ENCODE data around the gene BLOC1S3. TPM values are rescaled to one million over a fixed set of nuclear protein-coding genes. Genes with fewer than 3 reads are reported as not detected.
A peak's percentile ranks its signal among the peaks of the same experiment; 100 is the strongest.

The BLOC1S3 gene
- total and polyA plus RNA-seq, 4 experiments from 2014 or later = 5.3 to 29.9 (median 20.9) TPM

GRCh38 chr19:45146741-45147205, 31.8 kb upstream of the BLOC1S3 start:
- no peak overlapping the region for H3K4me3 ChIP-seq (ENCODE audit: low read length in 2 of 2)
- H3K4me3 Mint-ChIP-seq = peak overlapping the region in 1 of 8 donors; percentile 41
- H3K27me3 ChIP-seq (ENCODE audit: insufficient read depth, low read length) = no peaks in the 10 kb centered on the region
- H3K9me3 Mint-ChIP-seq = no peaks in the 10 kb centered on the region
- H3K9me3 ChIP-seq (ENCODE audit: control insufficient read depth in 1 of 2, low read length in 2 of 2) = no peaks in the 10 kb centered on the region
- ChIA-PET POLR2A (ENCODE audit: partially characterized antibody) (no interaction called here), CTCF (ENCODE audit: partially characterized antibody) (interaction anchor here (1.2 kb wide), 1 partner anchor 21 kb away, joined by 7 read pairs; no protein-coding TSS in a partner anchor)
- H3K4me1 ChIP-seq (ENCODE audit: insufficient read depth, low read length) = peaks cover 1% of the 10 kb centered on the region
- intact Hi-C loops (cut with micrococcal nuclease) = no loop called here
- no peak overlapping the region for H3K27ac Mint-ChIP-seq
- peaks cover 7 to 8% of the 10 kb centered on the region in 2 donors for H3K36me3 Mint-ChIP-seq
- H3K36me3 ChIP-seq (ENCODE audit: insufficient read depth, low read length) = peaks cover 12% of the 10 kb centered on the region
- DNase-seq = peak in 1 of 5 donors; percentile 5
- peaks cover 4 to 19% (median 7%) of the 10 kb centered on the region in 4 donors for H3K4me1 Mint-ChIP-seq
- no peaks in the 10 kb centered on the region for H3K27me3 Mint-ChIP-seq
- no peak overlapping the region for H3K27ac ChIP-seq (ENCODE audit: low read depth, low read length)

- Mint-ChIP-seq H3K27ac (no peak overlapping the region), H3K4me1 (peaks cover 9 to 26% (median 13%) of the 10 kb centered on the region in 4 donors), H3K9me3 (no peaks in the 10 kb centered on the region), H3K4me3 (no peak overlapping the region), H3K36me3 (peaks cover under 1 to 2% of the 10 kb centered on the region in 2 donors), H3K27me3 (peaks cover 0 to 4% of the 10 kb centered on the region in 2 donors)
- Histone ChIP-seq H3K4me3 (ENCODE audit: low read length in 2 of 2) (no peak overlapping the region), H3K27ac (ENCODE audit: low read depth, low read length) (no peak overlapping the region), H3K36me3 (ENCODE audit: insufficient read depth, low read length) (peaks cover under 1% of the 10 kb centered on the region), H3K4me1 (ENCODE audit: insufficient read depth, low read length) (peaks cover 14% of the 10 kb centered on the region), H3K9me3 (ENCODE audit: control insufficient read depth in 1 of 2, low read length in 2 of 2) (no peaks in the 10 kb centered on the region), H3K27me3 (ENCODE audit: insufficient read depth, low read length) (no peaks in the 10 kb centered on the region)
- intact Hi-C loops (cut with micrococcal nuclease) = no loop called here
- DNase-seq = peak in 1 of 5 donors; percentile 15
- ChIA-PET CTCF (ENCODE audit: partially characterized antibody) (no interaction called here), POLR2A (ENCODE audit: partially characterized antibody) (no interaction called here)
Observed at GRCh38 chr19:45147835-45148676, 30.5 kb upstream of the BLOC1S3 start.

- Histone ChIP-seq H3K9me3 (ENCODE audit: control insufficient read depth in 1 of 2, low read length in 2 of 2) (no peaks in the 10 kb centered on the region), H3K27ac (ENCODE audit: low read depth, low read length) (no peak overlapping the region), H3K4me1 (ENCODE audit: insufficient read depth, low read length) (peaks cover 25% of the 10 kb centered on the region), H3K36me3 (ENCODE audit: insufficient read depth, low read length) (no peaks in the 10 kb centered on the region), H3K4me3 (ENCODE audit: low read length in 2 of 2) (no peak overlapping the region), H3K27me3 (ENCODE audit: insufficient read depth, low read length) (no peaks in the 10 kb centered on the region)
- POLR2A ChIA-PET (ENCODE audit: partially characterized antibody) = interaction anchor here (1.3 to 1.7 kb wide), 2 partner anchors 12 to 29 kb away, joined by 3 to 4 read pairs; partner anchors contain the start of genes NKPD1 and TRAPPC6A
- Mint-ChIP-seq H3K4me1 (peaks cover 12 to 32% (median 19%) of the 10 kb centered on the region in 4 donors), H3K9me3 (no peaks in the 10 kb centered on the region), H3K4me3 (no peak overlapping the region), H3K36me3 (no peaks in the 10 kb centered on the region), H3K27me3 (peaks cover 0 to 4% of the 10 kb centered on the region in 2 donors), H3K27ac (peak overlapping the region in 6 of 7 donors; percentile 25 to 76 (median 51))
- CTCF ChIA-PET (ENCODE audit: partially characterized antibody) = interaction anchor here (1.7 kb wide), 1 partner anchor 18 kb away, joined by 3 read pairs; no protein-coding TSS in a partner anchor
- peak in 1 of 5 donors; percentile 20 for DNase-seq
- intact Hi-C loops (cut with micrococcal nuclease) = no loop called here
Observed at GRCh38 chr19:45149129-45149528, 29.5 kb upstream of the BLOC1S3 start.

- ChIA-PET CTCF (ENCODE audit: partially characterized antibody) (interaction anchor here (1.7 kb wide), 1 partner anchor 19 kb away, joined by 3 read pairs; no protein-coding TSS in a partner anchor), POLR2A (ENCODE audit: partially characterized antibody) (interaction anchor here (1.3 to 1.7 kb wide), 2 partner anchors 11 to 28 kb away, joined by 3 to 4 read pairs; partner anchors contain the start of genes NKPD1 and TRAPPC6A)
- no peak overlapping the region for H3K27ac ChIP-seq (ENCODE audit: low read depth, low read length)
- Mint-ChIP-seq H3K27me3 (peaks cover 1 to 4% of the 10 kb centered on the region in 2 donors), H3K4me3 (peak overlapping the region in 2 of 8 donors; percentile 15 to 21), H3K9me3 (no peaks in the 10 kb centered on the region), H3K36me3 (no peaks in the 10 kb centered on the region), H3K4me1 (peaks cover 14 to 37% (median 23%) of the 10 kb centered on the region in 4 donors), H3K27ac (no peak overlapping the region)
- peaks cover 3% of the 10 kb centered on the region for H3K27me3 ChIP-seq (ENCODE audit: insufficient read depth, low read length)
- H3K4me1 ChIP-seq (ENCODE audit: insufficient read depth, low read length) = peaks cover 28% of the 10 kb centered on the region
- intact Hi-C loops (cut with micrococcal nuclease) = no loop called here
- DNase-seq = no peak
- H3K4me3 ChIP-seq (ENCODE audit: low read length in 2 of 2) = no peak overlapping the region
- no peaks in the 10 kb centered on the region for H3K9me3 ChIP-seq (ENCODE audit: control insufficient read depth in 1 of 2, low read length in 2 of 2)
- H3K36me3 ChIP-seq (ENCODE audit: insufficient read depth, low read length) = no peaks in the 10 kb centered on the region
Observed at GRCh38 chr19:45150180-45150579, 28.4 kb upstream of the BLOC1S3 start.

- Histone ChIP-seq H3K36me3 (ENCODE audit: insufficient read depth, low read length) (no peaks in the 10 kb centered on the region), H3K4me1 (ENCODE audit: insufficient read depth, low read length) (peaks cover 28% of the 10 kb centered on the region), H3K9me3 (ENCODE audit: control insufficient read depth in 1 of 2, low read length in 2 of 2) (no peaks in the 10 kb centered on the region), H3K27me3 (ENCODE audit: insufficient read depth, low read length) (peaks cover 3% of the 10 kb centered on the region), H3K4me3 (ENCODE audit: low read length in 2 of 2) (no peak overlapping the region), H3K27ac (ENCODE audit: low read depth, low read length) (no peak overlapping the region)
- Mint-ChIP-seq H3K9me3 (no peaks in the 10 kb centered on the region), H3K27me3 (peaks cover 1 to 6% of the 10 kb centered on the region in 2 donors), H3K4me3 (no peak overlapping the region), H3K4me1 (peaks cover 14 to 37% (median 25%) of the 10 kb centered on the region in 4 donors), H3K36me3 (no peaks in the 10 kb centered on the region), H3K27ac (no peak overlapping the region)
- intact Hi-C loops (cut with micrococcal nuclease) = no loop called here
- ChIA-PET POLR2A (ENCODE audit: partially characterized antibody) (interaction anchor here (1.7 kb wide), 1 partner anchor 10 kb away, joined by 4 read pairs; the partner anchor contains the start of gene NKPD1), CTCF (ENCODE audit: partially characterized antibody) (interaction anchor here (1.7 kb wide), 1 partner anchor 20 kb away, joined by 3 read pairs; no protein-coding TSS in a partner anchor)
- no peak for DNase-seq
Observed at GRCh38 chr19:45150751-45151281, 27.8 kb upstream of the BLOC1S3 start.

- H3K36me3 Mint-ChIP-seq = no peaks in the 10 kb centered on the region
- H3K27ac Mint-ChIP-seq = peak overlapping the region in 2 of 7 donors; percentile 48 to 50
Observed at GRCh38 chr19:45151320-45151719, 27.3 kb upstream of the BLOC1S3 start.

More at GRCh38 chr19:45151320-45151719, 27.3 kb upstream of the BLOC1S3 start:
- no peaks in the 10 kb centered on the region for H3K9me3 Mint-ChIP-seq
- Histone ChIP-seq H3K4me1 (ENCODE audit: insufficient read depth, low read length) (peaks cover 28% of the 10 kb centered on the region), H3K27me3 (ENCODE audit: insufficient read depth, low read length) (peaks cover 3% of the 10 kb centered on the region), H3K36me3 (ENCODE audit: insufficient read depth, low read length) (no peaks in the 10 kb centered on the region), H3K4me3 (ENCODE audit: low read length in 2 of 2) (no peak overlapping the region), H3K27ac (ENCODE audit: low read depth, low read length) (no peak overlapping the region), H3K9me3 (ENCODE audit: control insufficient read depth in 1 of 2, low read length in 2 of 2) (no peaks in the 10 kb centered on the region)
- H3K4me3 Mint-ChIP-seq = peak overlapping the region in 5 of 8 donors; percentile 15 to 72 (median 29)
- ChIA-PET CTCF (ENCODE audit: partially characterized antibody) (interaction anchor here (0.5 to 1.8 kb wide), 2 partner anchors 25 to 181 kb away, joined by 3 to 4 read pairs; no protein-coding TSS in a partner anchor), POLR2A (ENCODE audit: partially characterized antibody) (interaction anchor here (0.6 to 4.3 kb wide), 2 partner anchors 27 to 35 kb away, joined by 3 to 54 read pairs; partner anchors contain the start of genes BLOC1S3 and TRAPPC6A)
- H3K27me3 Mint-ChIP-seq = peaks cover 1 to 6% of the 10 kb centered on the region in 2 donors
- intact Hi-C loops (cut with micrococcal nuclease) = no loop called here
- DNase-seq = peak in 1 of 5 donors; percentile 32
- peaks cover 14 to 37% (median 25%) of the 10 kb centered on the region in 4 donors for H3K4me1 Mint-ChIP-seq

Measured in CD4-positive, alpha-beta memory T cell (primary cell).